Brain microvascular endothelial cell (primary cell): ENCODE results near the gene ITGBL1.

Source experiments
- DNase-seq: peaks from one replicate; pipeline ENCODE4 v3.0.0-alpha.2; 2020
- H3K27ac ChIP-seq: fragments of 250-450 bp; sonication (Bioruptor Pico); 2 replicates; pipeline ENCODE4 v1.5.1; 2020; ENCODE audit warnings: mild to moderate bottlenecking, moderate library complexity
- H3K27me3 ChIP-seq: fragments of 250-450 bp; sonication (Bioruptor Pico); replicated peaks from 2 replicates; pipeline ENCODE4 v1.5.1; 2020; ENCODE audit warnings: mild to moderate bottlenecking
- H3K36me3 ChIP-seq: fragments of 250-450 bp; sonication (Bioruptor Pico); replicated peaks from 2 replicates; pipeline ENCODE4 v1.5.1; 2020; ENCODE audit warnings: mild to moderate bottlenecking
- H3K4me3 ChIP-seq: 2 replicates; pipeline ENCODE4 v1.5.1; 2011; ENCODE audit warnings: low read depth, mild to moderate bottlenecking, control low read depth, low read length, moderate library complexity
- CTCF ChIP-seq: IDR thresholded peaks from 2 replicates; pipeline ENCODE4 v1.5.1; 2011; ENCODE audit warnings: low read depth, mild to moderate bottlenecking, moderate library complexity, low read length, control low read depth, inconsistent platforms; ENCODE audit errors: missing control alignments
- in situ Hi-C: cut with HindIII; loops from 2 replicates; pipeline ENCODE4 v1.10.0; 2017; ENCODE audit warnings: low sequenced_read_pairs, low pct_ligation_motif_present

ITGBL1 gene

GRCh38 chr13:101728021-101728420, 275.5 kb downstream of the ITGBL1 start:
- in situ Hi-C loops, result no loop called here
- no peak for DNase-seq
- H3K27ac ChIP-seq, result no peak overlapping the region
- peaks cover 2% of the 10 kb centered on the region for H3K36me3 ChIP-seq
- H3K27me3 ChIP-seq, result no peaks in the 10 kb centered on the region
- TF ChIP-seq CTCF, result no peak
- no peak overlapping the region for H3K4me3 ChIP-seq

GRCh38 chr13:101728615-101729014, 276.1 kb downstream of the ITGBL1 start:
- Histone ChIP-seq H3K36me3 (no peaks in the 10 kb centered on the region), H3K27me3 (no peaks in the 10 kb centered on the region), H3K4me3 (no peak overlapping the region), H3K27ac (no peak overlapping the region)
- no peak for TF ChIP-seq CTCF
- no peak for DNase-seq
- in situ Hi-C loops, result no loop called here

- Histone ChIP-seq H3K36me3 (no peaks in the 10 kb centered on the region), H3K4me3 (no peak overlapping the region), H3K27ac (no peak overlapping the region), H3K27me3 (no peaks in the 10 kb centered on the region)
- TF ChIP-seq CTCF, result no peak
- DNase-seq, result no peak
- in situ Hi-C loops, result no loop called here
Observed at GRCh38 chr13:101730420-101731000, 278.0 kb downstream of the ITGBL1 start.

GRCh38 chr13:101736566-101736965, 284.1 kb downstream of the ITGBL1 start:
- Histone ChIP-seq H3K27ac (no peak overlapping the region), H3K27me3 (no peaks in the 10 kb centered on the region), H3K36me3 (no peaks in the 10 kb centered on the region), H3K4me3 (no peak overlapping the region)
- no peak for TF ChIP-seq CTCF
- no peak for DNase-seq
- in situ Hi-C loops, result no loop called here

- Histone ChIP-seq H3K4me3 (no peak overlapping the region), H3K27ac (no peak overlapping the region), H3K27me3 (no peaks in the 10 kb centered on the region), H3K36me3 (no peaks in the 10 kb centered on the region)
- TF ChIP-seq CTCF, result no peak
- DNase-seq, result no peak
- in situ Hi-C loops, result no loop called here
Observed at GRCh38 chr13:101738336-101738735, 285.9 kb downstream of the ITGBL1 start.
